Testis (tissue), 3 donors: ENCODE measurements around the gene FOXA1. TPM values are rescaled to one million over a fixed set of nuclear protein-coding genes. Genes with fewer than 3 reads are reported as not detected.

Experiments used
- DNase-seq: peaks from one replicate; pipeline ENCODE4 v3.0.0-alpha.2; 2019
- H3K27ac ChIP-seq, 2 donors: fragments of 200-600 bp; sonication (generic); one replicate each; pipeline ENCODE4 v1.5.1; 2019
- H3K27me3 ChIP-seq: fragments of 200-600 bp; sonication (generic); one replicate; pipeline ENCODE4 v1.5.1; 2019
- H3K36me3 ChIP-seq: fragments of 200-600 bp; sonication (generic); one replicate; pipeline ENCODE4 v1.5.1; 2017; ENCODE audit warnings: low read depth; ENCODE audit errors: missing control alignments
- H3K4me1 ChIP-seq: fragments of 200-600 bp; sonication (generic); one replicate; pipeline ENCODE4 v1.5.1; 2019
- H3K4me3 ChIP-seq, 2 donors: fragments of 200-600 bp; sonication (generic); one replicate each; pipeline ENCODE4 v1.5.1; 2017 to 2019
- H3K9me3 ChIP-seq: fragments of 200-600 bp; sonication (generic); one replicate; pipeline ENCODE4 v1.5.1; 2017
- CTCF ChIP-seq, 3 experiments: fragments of 450-650 bp in 2 of 3; fragments of 200-600 bp in 1 of 3; sonication (generic) in 1 of 3; IDR thresholded peaks; one replicate each; pipeline ENCODE4 v1.5.1; 2016 to 2019; ENCODE audit warnings: antibody characterized with exemption in 3 of 3, mild to moderate bottlenecking in 2 of 3, moderate library complexity in 1 of 3
- POLR2A ChIP-seq: fragments of 450-650 bp; IDR thresholded peaks from one replicate; pipeline ENCODE4 v1.6.1; 2017; ENCODE audit warnings: antibody characterized with exemption, mild to moderate bottlenecking, moderate library complexity
- WGBS, 2 donors: methylation state at CpG; one replicate each; pipeline ENCODE4 v1.1.5; 2018; 5-methylcytosine and 5-hydroxymethylcytosine counted together
- intact Hi-C: fragments of 100-400 bp; cut with DNase I; formaldehyde crosslinking; loops from one replicate; pipeline ENCODE4 v1.15.1; 2023; ENCODE audit warnings: low total_unique reads
- polyA plus RNA-seq: library from polyadenylated mRNA; stranded (reverse); fragments of 350-450 nt; fragmentation: Illumina TruSeq; extraction: RNeasy Lipid Tissue Mini Kit (QIAGEN cat#74804); gene quantifications from one replicate; pipeline ENCODE4 v1.2.3, GENCODE V29; 2014; ENCODE audit warnings: low read depth, low replicate concordance; ENCODE audit not compliant: insufficient read depth
- total RNA-seq, 2 donors: library from RNA; depleted of rRNA; stranded (reverse); fragments of >200 nt; gene quantifications; one replicate each; pipeline ENCODE4 v1.2.3, GENCODE V29; 2016

The FOXA1 gene
- total and polyA plus RNA-seq, 3 donors from 2014 or later: 0.95 to 3.0 (median 2.2) TPM

GRCh38 chr14:37596790-37597472 is 1.9 kb upstream of the FOXA1 start:
- Histone ChIP-seq H3K9me3 (no peaks in the 10 kb centered on the region), H3K27ac (no peak overlapping the region), H3K4me1 (peaks cover 14% of the 10 kb centered on the region), H3K27me3 (peaks cover 19% of the 10 kb centered on the region), H3K36me3 (no peaks in the 10 kb centered on the region), H3K4me3 (no peak overlapping the region)
- WGBS, 2 donors: 16 to 22% methylated on average over 7 of the region's 7 CpGs
- DNase-seq: no peak
- TF ChIP-seq CTCF (IDR thresholded peaks at IDR 0.05) (no peak), POLR2A (no peak)
- intact Hi-C loops: loop anchor here (10.0 kb wide), 1 partner anchor 342 kb away; no protein-coding TSS in a partner anchor

GRCh38 chr14:37595809-37596621 is 966 bp upstream of the FOXA1 start:
- no peaks in the 10 kb centered on the region for H3K36me3 ChIP-seq
- no peak overlapping the region for H3K27ac ChIP-seq
- H3K4me1 ChIP-seq: peaks cover 11% of the 10 kb centered on the region
- H3K27me3 ChIP-seq: peaks cover 19% of the 10 kb centered on the region
- intact Hi-C loops: loop anchor here (10.0 kb wide), 1 partner anchor 341 kb away; no protein-coding TSS in a partner anchor
- H3K4me3 ChIP-seq: peak overlapping the region; percentile 39 to 48
- TF ChIP-seq CTCF (IDR thresholded peaks at IDR 0.05): no peak
- no peak for TF ChIP-seq POLR2A
- DNase-seq: no peak
- WGBS, 2 donors: 7 to 9% methylated on average over 28 to 46 of the region's 46 CpGs
- no peaks in the 10 kb centered on the region for H3K9me3 ChIP-seq

GRCh38 chr14:37594238-37594970 is 645 bp downstream of the FOXA1 start:
- peaks cover 11% of the 10 kb centered on the region for H3K4me1 ChIP-seq
- 2% methylated on average over 40 to 53 of the region's 56 CpGs for WGBS, 2 donors

More at GRCh38 chr14:37594238-37594970, 645 bp downstream of the FOXA1 start:
- Histone ChIP-seq H3K27me3 (peaks cover 14% of the 10 kb centered on the region), H3K9me3 (no peaks in the 10 kb centered on the region), H3K4me3 (peak overlapping the region; percentile 43), H3K36me3 (no peaks in the 10 kb centered on the region), H3K27ac (no peak overlapping the region)
- intact Hi-C loops: loop anchor here (10.0 kb wide), 1 partner anchor 340 kb away; no protein-coding TSS in a partner anchor
- TF ChIP-seq CTCF (IDR thresholded peaks at IDR 0.05) (peak; percentile 49 to 92 (median 77)), POLR2A (no peak)
- DNase-seq: peak; percentile 87
